ENCODE data around the gene SDK1. TPM values are rescaled to one million over a fixed set of nuclear protein-coding genes. Genes with fewer than 3 reads are reported as not detected.

Gene SDK1
- total RNA-seq, 2 donors from 2014 or later: 3.1 to 3.6 TPM

DNA sequence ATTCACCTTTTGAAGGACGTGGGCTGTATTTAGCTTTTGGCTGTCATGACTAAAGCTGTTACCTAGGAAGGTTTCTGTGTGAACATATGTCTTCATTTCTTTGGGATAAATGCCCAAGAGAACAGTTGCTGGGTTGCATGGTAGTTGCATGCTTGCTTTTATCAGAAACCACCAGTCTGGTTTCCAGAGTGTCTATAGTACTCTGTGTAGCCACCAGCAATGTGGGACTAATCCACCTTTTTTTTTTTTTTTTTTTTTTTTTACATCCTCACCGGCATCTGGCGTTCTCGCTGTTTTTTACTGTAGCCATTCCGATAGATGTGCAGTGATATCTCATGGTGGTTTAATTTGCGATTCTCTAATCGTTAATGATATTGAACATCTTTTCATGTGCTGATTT, 297.8 kb downstream of the SDK1 start:
- no peak for DNase-seq (ENCODE audit: low spot score)
- Histone ChIP-seq H3K27ac (no peak overlapping the region), H3K9me3 (peaks cover 0 to 3% of the 10 kb centered on the region in 2 donors), H3K27me3 (no peaks in the 10 kb centered on the region), H3K4me3 (no peak overlapping the region), H3K4me1 (no peaks in the 10 kb centered on the region), H3K36me3 (no peaks in the 10 kb centered on the region)
- TF ChIP-seq, protein P1, sequence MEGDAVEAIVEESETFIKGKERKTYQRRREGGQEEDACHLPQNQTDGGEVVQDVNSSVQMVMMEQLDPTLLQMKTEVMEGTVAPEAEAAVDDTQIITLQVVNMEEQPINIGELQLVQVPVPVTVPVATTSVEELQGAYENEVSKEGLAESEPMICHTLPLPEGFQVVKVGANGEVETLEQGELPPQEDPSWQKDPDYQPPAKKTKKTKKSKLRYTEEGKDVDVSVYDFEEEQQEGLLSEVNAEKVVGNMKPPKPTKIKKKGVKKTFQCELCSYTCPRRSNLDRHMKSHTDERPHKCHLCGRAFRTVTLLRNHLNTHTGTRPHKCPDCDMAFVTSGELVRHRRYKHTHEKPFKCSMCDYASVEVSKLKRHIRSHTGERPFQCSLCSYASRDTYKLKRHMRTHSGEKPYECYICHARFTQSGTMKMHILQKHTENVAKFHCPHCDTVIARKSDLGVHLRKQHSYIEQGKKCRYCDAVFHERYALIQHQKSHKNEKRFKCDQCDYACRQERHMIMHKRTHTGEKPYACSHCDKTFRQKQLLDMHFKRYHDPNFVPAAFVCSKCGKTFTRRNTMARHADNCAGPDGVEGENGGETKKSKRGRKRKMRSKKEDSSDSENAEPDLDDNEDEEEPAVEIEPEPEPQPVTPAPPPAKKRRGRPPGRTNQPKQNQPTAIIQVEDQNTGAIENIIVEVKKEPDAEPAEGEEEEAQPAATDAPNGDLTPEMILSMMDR (IDR thresholded peaks at IDR 0.05): no peak

DNA sequence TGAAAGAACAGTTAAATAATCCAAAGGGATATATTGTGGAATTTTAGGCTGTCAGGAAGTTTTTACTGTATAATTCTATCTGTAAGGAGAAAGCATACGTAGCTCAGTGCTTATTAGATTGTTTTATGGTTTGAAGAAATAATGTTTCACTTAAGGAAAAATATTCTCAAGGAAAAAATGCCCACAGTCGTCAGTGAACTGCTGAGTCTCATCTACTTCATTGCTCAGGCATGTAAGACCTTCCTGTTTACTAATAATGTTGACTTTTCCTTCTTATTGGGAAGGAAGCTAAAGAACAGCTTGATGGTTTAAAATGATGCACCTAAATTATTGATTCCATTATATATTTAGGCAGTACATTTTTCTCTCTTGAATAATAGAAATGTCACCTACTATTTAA, 304.2 kb downstream of the SDK1 start:
- H3K36me3 ChIP-seq: no peaks in the 10 kb centered on the region
- peaks cover 0 to 8% of the 10 kb centered on the region in 2 donors for H3K9me3 ChIP-seq
- no peak overlapping the region for H3K27ac ChIP-seq
- no peak overlapping the region for H3K4me3 ChIP-seq
- H3K4me1 ChIP-seq: no peaks in the 10 kb centered on the region
- DNase-seq (ENCODE audit: low spot score): no peak
- TF ChIP-seq, protein P1 (IDR thresholded peaks at IDR 0.05): no peak
- H3K27me3 ChIP-seq: no peaks in the 10 kb centered on the region

DNA sequence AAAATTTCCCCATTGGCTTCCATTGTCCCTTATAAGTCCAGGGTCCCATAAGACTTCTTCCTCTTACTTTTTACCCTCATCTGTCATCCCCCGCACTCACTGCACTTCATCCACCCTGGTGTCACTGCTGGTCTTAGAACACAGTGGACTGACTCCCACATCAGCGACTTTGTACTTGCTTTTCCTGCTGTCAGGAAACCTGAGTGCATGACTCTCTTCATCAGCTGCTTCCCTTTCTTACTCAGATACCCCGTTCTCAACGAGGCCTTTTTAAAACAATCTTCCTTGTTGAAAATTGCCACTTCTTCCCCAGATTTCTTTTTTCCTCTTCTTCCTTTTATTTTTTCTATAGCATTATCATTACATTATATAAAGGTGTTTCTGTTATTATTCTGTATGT, 305.4 kb downstream of the SDK1 start:
- Histone ChIP-seq H3K27ac (no peak overlapping the region), H3K36me3 (no peaks in the 10 kb centered on the region), H3K4me1 (no peaks in the 10 kb centered on the region), H3K9me3 (peaks cover 0 to 8% of the 10 kb centered on the region in 2 donors), H3K4me3 (no peak overlapping the region), H3K27me3 (no peaks in the 10 kb centered on the region)
- TF ChIP-seq, protein P1 (IDR thresholded peaks at IDR 0.05): no peak
- no peak for DNase-seq (ENCODE audit: low spot score)

DNA sequence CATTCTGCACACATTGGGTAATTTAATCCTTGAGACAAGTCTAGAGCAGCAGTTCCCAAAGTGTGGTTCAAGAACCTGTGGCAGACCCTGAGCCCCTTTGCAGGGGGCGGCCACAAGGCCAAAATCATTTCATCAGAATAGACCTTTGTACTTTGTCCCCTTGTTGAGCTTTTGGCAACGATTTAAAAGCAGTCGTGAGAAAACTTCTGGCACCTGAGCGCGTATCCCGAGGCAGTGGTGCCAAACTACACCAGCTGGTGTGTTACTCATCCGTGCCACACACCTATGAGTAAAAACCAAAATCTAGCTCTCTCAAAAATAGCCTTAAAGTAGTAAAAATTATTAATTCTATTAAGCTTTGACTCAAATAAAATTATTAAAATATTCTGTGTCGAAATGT, 306.8 kb downstream of the SDK1 start:
- TF ChIP-seq, protein P1 (IDR thresholded peaks at IDR 0.05): no peak
- Histone ChIP-seq H3K4me3 (no peak overlapping the region), H3K4me1 (no peaks in the 10 kb centered on the region), H3K9me3 (peaks cover 0 to 8% of the 10 kb centered on the region in 2 donors), H3K27ac (no peak overlapping the region), H3K36me3 (no peaks in the 10 kb centered on the region), H3K27me3 (no peaks in the 10 kb centered on the region)
- no peak for DNase-seq (ENCODE audit: low spot score)

DNA sequence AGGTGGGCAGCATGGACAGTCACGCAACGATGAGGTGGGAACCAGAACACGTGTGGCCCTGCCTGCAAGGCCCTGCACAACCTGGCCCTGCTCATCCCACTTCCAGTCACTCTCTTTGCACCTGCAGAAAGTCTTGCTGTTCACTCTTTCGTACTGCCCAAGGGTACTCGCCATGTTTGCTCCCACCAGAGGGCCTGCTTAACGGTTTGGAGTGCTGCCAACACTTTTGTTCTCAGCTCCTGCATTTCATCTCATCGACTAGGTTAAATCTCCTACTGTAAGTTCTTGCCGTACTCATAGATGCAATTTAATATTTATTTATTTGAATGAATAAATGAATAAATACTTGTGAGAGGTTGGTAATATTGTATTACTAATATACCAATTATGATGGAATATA, 315.3 kb downstream of the SDK1 start:
- no peaks in the 10 kb centered on the region for H3K27me3 ChIP-seq
- H3K4me3 ChIP-seq: no peak overlapping the region
- no peaks in the 10 kb centered on the region for H3K9me3 ChIP-seq
- TF ChIP-seq, protein P1 (IDR thresholded peaks at IDR 0.05): no peak
- no peaks in the 10 kb centered on the region for H3K36me3 ChIP-seq
- DNase-seq (ENCODE audit: low spot score): no peak
- no peaks in the 10 kb centered on the region for H3K4me1 ChIP-seq
- H3K27ac ChIP-seq: no peak overlapping the region

DNA sequence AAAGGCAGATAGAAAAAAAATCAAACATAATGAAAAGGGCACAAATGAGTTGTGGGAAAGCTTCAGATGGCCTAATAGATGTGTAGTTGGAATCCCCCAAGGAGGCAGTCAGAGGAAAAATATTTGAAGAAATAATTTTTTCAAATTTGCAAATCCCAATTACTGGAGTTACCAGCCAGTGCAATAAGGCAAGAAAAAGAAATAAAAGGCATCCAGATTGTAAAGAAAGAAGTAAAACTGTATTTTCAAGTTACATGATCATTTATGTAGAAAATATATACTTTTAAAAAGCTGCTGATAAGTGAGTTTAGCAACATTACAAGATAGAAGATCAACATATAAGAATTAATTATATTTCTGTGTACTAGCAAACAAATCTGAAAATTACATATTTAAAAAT, 329.0 kb downstream of the SDK1 start:
- no peaks in the 10 kb centered on the region for H3K4me1 ChIP-seq
- TF ChIP-seq, protein P1 (IDR thresholded peaks at IDR 0.05): no peak
- H3K27ac ChIP-seq: no peak overlapping the region
- peaks cover 0 to 12% of the 10 kb centered on the region in 2 donors for H3K9me3 ChIP-seq
- no peaks in the 10 kb centered on the region for H3K27me3 ChIP-seq
- no peaks in the 10 kb centered on the region for H3K36me3 ChIP-seq
- H3K4me3 ChIP-seq: no peak overlapping the region
- DNase-seq (ENCODE audit: low spot score): no peak

Data from right atrium auricular region (tissue), 2 donors.